Fibroblast of lung (primary cell): ENCODE data around the gene MRPS9. TPM values are rescaled to one million over a fixed set of nuclear protein-coding genes. Genes with fewer than 3 reads are reported as not detected.

Experiments
- DNase-seq, 2 donors: peaks; one replicate each; pipeline versions ENCODE4 v3.0.0 to v3.0.0-alpha.2; 2010; ENCODE audit warnings: low read depth in 2 of 2
- H2AFZ ChIP-seq: 2 replicates; pipeline ENCODE4 v1.5.1; 2012; ENCODE audit warnings: low read length, control low read depth, inconsistent platforms
- H3K27ac ChIP-seq: 2 replicates; pipeline ENCODE4 v1.5.1; 2011; ENCODE audit warnings: low read length, control low read depth; ENCODE audit not compliant: insufficient read depth
- H3K27me3 ChIP-seq: 2 replicates; pipeline ENCODE4 v1.5.1; 2011; ENCODE audit warnings: mild to moderate bottlenecking, low read length; ENCODE audit not compliant: control insufficient read depth, insufficient read depth
- H3K36me3 ChIP-seq: 2 replicates; pipeline ENCODE4 v1.5.1; 2011; ENCODE audit warnings: low read length; ENCODE audit not compliant: control insufficient read depth, insufficient read depth
- H3K4me1 ChIP-seq: 2 replicates; pipeline ENCODE4 v1.5.1; 2011; ENCODE audit warnings: low read length; ENCODE audit not compliant: control insufficient read depth, insufficient read depth; ENCODE audit errors: extremely low read depth
- H3K4me2 ChIP-seq: 2 replicates; pipeline ENCODE4 v1.5.1; 2011; ENCODE audit warnings: low read length, control low read depth; ENCODE audit not compliant: insufficient read depth; ENCODE audit errors: extremely low read depth
- H3K4me3 ChIP-seq, 4 experiments: fragments of 200-600 bp in 1 of 4; sonication (generic) in 1 of 4; replicated peaks in 1 of 4; 2 replicates each; pipeline ENCODE4 v1.5.1; 2011 to 2016; ENCODE audit warnings: low read length in 4 of 4, low read depth in 3 of 4, mild to moderate bottlenecking in 3 of 4, control low read depth in 2 of 4, inconsistent platforms in 1 of 4, mixed read lengths in 1 of 4; ENCODE audit not compliant: insufficient read depth in 1 of 4; ENCODE audit errors: control extremely low read depth in 1 of 4
- H3K79me2 ChIP-seq: 2 replicates; pipeline ENCODE4 v1.5.1; 2012; ENCODE audit warnings: mild to moderate bottlenecking, low read length, inconsistent platforms; ENCODE audit not compliant: control insufficient read depth, insufficient read depth
- H3K9ac ChIP-seq: 2 replicates; pipeline ENCODE4 v1.5.1; 2011; ENCODE audit warnings: mild to moderate bottlenecking, low read length, control low read depth; ENCODE audit not compliant: insufficient read depth
- H3K9me3 ChIP-seq: 2 replicates; pipeline ENCODE4 v1.5.1; 2012; ENCODE audit warnings: low read depth, low read length; ENCODE audit not compliant: control insufficient read depth, insufficient read depth
- H4K20me1 ChIP-seq: 2 replicates; pipeline ENCODE4 v1.5.1; 2011; ENCODE audit warnings: low read length; ENCODE audit not compliant: control insufficient read depth, insufficient read depth; ENCODE audit errors: extremely low read depth
- CTCF ChIP-seq, 2 donors: IDR thresholded peaks in 1 of 2; conservative IDR thresholded peaks in 1 of 2; 1 replicate in 1 of 2; 2 replicates in 1 of 2; pipeline ENCODE4 v1.5.1; 2011 to 2012; ENCODE audit warnings: low read length in 2 of 2, control low read depth in 1 of 2, inconsistent platforms in 1 of 2, low read depth in 1 of 2, mild to moderate bottlenecking in 1 of 2
- EZH2 ChIP-seq: IDR thresholded peaks from 2 replicates; pipeline ENCODE4 v1.5.1; 2012; ENCODE audit warnings: low read length, control low read depth, mild to moderate bottlenecking; ENCODE audit errors: missing control alignments
- polyA plus RNA-seq, 2 donors: library from polyadenylated mRNA; depleted of rRNA in 1 of 2; stranded (reverse) in 1 of 2; unstranded in 1 of 2; fragments of >200 nt; gene quantifications; 2 replicates each; pipeline ENCODE4 v1.2.1, GENCODE V29; 2011 to 2012; ENCODE audit warnings: missing spikeins in 1 of 2
- total RNA-seq: library from RNA; depleted of rRNA; stranded (reverse); fragments of >200 nt; gene quantifications from 2 replicates; pipeline ENCODE4 v1.2.1, GENCODE V29; 2014

MRPS9 gene
- total and polyA plus RNA-seq, 2 donors (not counting 1 experiment from before 2014, with no cell fraction given): 21.3 to 25.3 TPM

- Histone ChIP-seq H3K4me2 (no peak overlapping the region), H3K36me3 (no peaks in the 10 kb centered on the region), H3K9ac (no peak overlapping the region), H3K27ac (no peak overlapping the region), H3K4me3 (peak overlapping the region in 1 of 4 experiments; percentile 17), H3K4me1 (no peaks in the 10 kb centered on the region), H2AFZ (no peak overlapping the region), H4K20me1 (no peaks in the 10 kb centered on the region), H3K27me3 (no peaks in the 10 kb centered on the region), H3K79me2 (no peaks in the 10 kb centered on the region), H3K9me3 (no peaks in the 10 kb centered on the region)
- TF ChIP-seq CTCF (conservative IDR thresholded peaks at IDR 0.05 in 1 of 2, IDR thresholded peaks at IDR 0.05 in 1 of 2; ENCODE audit: low read depth in 1 of 2, low read length in 2 of 2) (peak in 1 of 2 donors; percentile 45), EZH2 (no peak)
- DNase-seq: no peak
Measured at GRCh38 chr2:105118960-105119359, 81.1 kb downstream of the MRPS9 start.

GRCh38 chr2:105121434-105121833, 83.6 kb downstream of the MRPS9 start:
- Histone ChIP-seq H3K4me3 (no peak overlapping the region), H3K9me3 (no peaks in the 10 kb centered on the region)

GRCh38 chr2:105125428-105125827, 87.6 kb downstream of the MRPS9 start:
- Histone ChIP-seq H3K4me1 (no peaks in the 10 kb centered on the region), H4K20me1 (no peaks in the 10 kb centered on the region), H2AFZ (no peak overlapping the region), H3K27ac (no peak overlapping the region), H3K79me2 (no peaks in the 10 kb centered on the region), H3K4me2 (no peak overlapping the region), H3K4me3 (no peak overlapping the region), H3K36me3 (no peaks in the 10 kb centered on the region), H3K9ac (no peak overlapping the region), H3K27me3 (no peaks in the 10 kb centered on the region), H3K9me3 (no peaks in the 10 kb centered on the region)
- no peak for TF ChIP-seq EZH2
- peak in 1 of 2 donors; percentile 11 for TF ChIP-seq CTCF (conservative IDR thresholded peaks at IDR 0.05 in 1 of 2, IDR thresholded peaks at IDR 0.05 in 1 of 2; ENCODE audit: low read depth in 1 of 2, low read length in 2 of 2)
- DNase-seq: no peak

More at GRCh38 chr2:105121434-105121833, 83.6 kb downstream of the MRPS9 start:
- H3K27ac ChIP-seq: no peak overlapping the region
- no peak overlapping the region for H2AFZ ChIP-seq
- H3K36me3 ChIP-seq: no peaks in the 10 kb centered on the region
- no peaks in the 10 kb centered on the region for H4K20me1 ChIP-seq
- H3K27me3 ChIP-seq: no peaks in the 10 kb centered on the region
- H3K79me2 ChIP-seq: no peaks in the 10 kb centered on the region
- no peak for DNase-seq
- no peak overlapping the region for H3K4me2 ChIP-seq
- H3K9ac ChIP-seq: no peak overlapping the region
- H3K4me1 ChIP-seq: no peaks in the 10 kb centered on the region
- no peak for TF ChIP-seq CTCF (conservative IDR thresholded peaks at IDR 0.05 in 1 of 2, IDR thresholded peaks at IDR 0.05 in 1 of 2; ENCODE audit: low read depth in 1 of 2, low read length in 2 of 2)
- no peak for TF ChIP-seq EZH2
